ENCODE measurements around the gene OTOP1. TPM values are rescaled to one million over a fixed set of nuclear protein-coding genes. Genes with fewer than 3 reads are reported as not detected.
"Not testable (repeated sequence)": the region's sequence is repeated elsewhere in the genome, so short reads cannot be mapped to it uniquely, and the experiment has no call there.

Gene OTOP1
- total RNA-seq, 1 experiment from 2014 or later, result not detected

DNA sequence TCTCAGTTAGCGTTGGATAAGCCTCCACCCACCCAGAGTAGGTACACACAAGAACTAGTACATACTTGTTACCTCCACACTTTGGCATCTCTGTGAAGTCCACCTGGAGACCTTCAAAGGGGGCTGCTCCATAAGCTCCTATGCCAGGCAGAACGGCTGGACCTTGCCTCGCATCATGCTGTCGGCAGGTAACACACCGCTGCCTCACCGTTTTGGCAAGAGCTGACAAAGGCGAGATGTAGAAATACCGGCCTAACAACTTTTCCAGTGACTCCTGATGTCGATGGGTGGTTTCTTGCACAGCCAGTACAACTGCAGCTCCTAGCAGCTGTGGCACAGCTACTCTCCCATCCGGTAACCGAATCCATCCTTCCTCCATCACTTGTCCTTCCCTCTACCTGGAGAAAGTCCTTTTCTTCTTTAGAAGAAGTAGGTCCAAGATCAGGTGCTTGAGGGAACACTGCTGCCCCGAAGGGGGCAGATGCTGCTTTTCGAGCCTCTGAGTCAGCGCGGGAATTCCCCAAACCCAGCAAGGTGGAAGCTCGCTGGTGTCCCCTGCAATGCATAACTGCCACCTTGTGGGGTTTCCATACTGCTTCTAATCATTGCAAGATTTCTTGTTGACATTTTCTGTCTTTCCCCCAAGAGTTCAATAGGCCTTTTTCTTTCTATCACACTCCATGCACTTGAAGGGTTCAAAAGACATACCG lies 65.6 kb downstream of the OTOP1 start:
- peaks cover 11% of the 10 kb centered on the region for H3K27me3 Mint-ChIP-seq (ENCODE audit: insufficient read depth, unreplicated experiment)
- H3K27ac Mint-ChIP-seq (ENCODE audit: low read depth, unreplicated experiment); H3K4me3 Mint-ChIP-seq (ENCODE audit: unreplicated experiment); CTCF ChIA-PET; H3K9me3 Mint-ChIP-seq (ENCODE audit: unreplicated experiment); BruUV-seq (replicated peaks); intact Hi-C loops (cut with micrococcal nuclease); H3K36me3 Mint-ChIP-seq (ENCODE audit: insufficient read depth, unreplicated experiment); DNase-seq (ENCODE audit: unreplicated experiment); POLR2A ChIA-PET; H3K4me1 Mint-ChIP-seq (ENCODE audit: insufficient read depth, unreplicated experiment): not testable (repeated sequence)

DNA sequence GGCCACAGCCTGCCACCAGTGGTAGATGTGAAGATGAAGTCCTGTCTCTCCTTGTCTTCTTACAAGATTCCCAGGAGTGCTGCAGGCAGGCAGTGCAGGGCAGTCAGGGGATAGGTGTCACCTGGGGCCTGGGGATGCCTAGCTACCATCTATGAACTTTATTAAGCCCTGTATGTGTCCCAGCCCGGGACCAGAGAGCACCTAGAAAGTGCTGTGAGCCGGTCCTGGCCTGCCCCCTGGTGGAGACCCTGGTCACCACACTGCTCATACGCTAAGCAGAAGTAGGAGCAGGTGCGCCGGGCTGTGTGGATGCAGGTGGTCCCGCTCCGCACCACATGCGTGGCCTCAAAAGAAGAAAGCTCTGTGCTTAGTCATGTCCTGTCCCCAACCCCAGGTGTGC lies 81.1 kb downstream of the OTOP1 start:
- H3K4me1 Mint-ChIP-seq (ENCODE audit: insufficient read depth, unreplicated experiment); intact Hi-C loops (cut with micrococcal nuclease); POLR2A ChIA-PET; CTCF ChIA-PET; BruUV-seq (replicated peaks); H3K27ac Mint-ChIP-seq (ENCODE audit: low read depth, unreplicated experiment); H3K27me3 Mint-ChIP-seq (ENCODE audit: insufficient read depth, unreplicated experiment); H3K36me3 Mint-ChIP-seq (ENCODE audit: insufficient read depth, unreplicated experiment); H3K9me3 Mint-ChIP-seq (ENCODE audit: unreplicated experiment); H3K4me3 Mint-ChIP-seq (ENCODE audit: unreplicated experiment): not testable (repeated sequence)
- DNase-seq (ENCODE audit: unreplicated experiment), result peak; percentile 34
- TF ChIP-seq, protein P1, sequence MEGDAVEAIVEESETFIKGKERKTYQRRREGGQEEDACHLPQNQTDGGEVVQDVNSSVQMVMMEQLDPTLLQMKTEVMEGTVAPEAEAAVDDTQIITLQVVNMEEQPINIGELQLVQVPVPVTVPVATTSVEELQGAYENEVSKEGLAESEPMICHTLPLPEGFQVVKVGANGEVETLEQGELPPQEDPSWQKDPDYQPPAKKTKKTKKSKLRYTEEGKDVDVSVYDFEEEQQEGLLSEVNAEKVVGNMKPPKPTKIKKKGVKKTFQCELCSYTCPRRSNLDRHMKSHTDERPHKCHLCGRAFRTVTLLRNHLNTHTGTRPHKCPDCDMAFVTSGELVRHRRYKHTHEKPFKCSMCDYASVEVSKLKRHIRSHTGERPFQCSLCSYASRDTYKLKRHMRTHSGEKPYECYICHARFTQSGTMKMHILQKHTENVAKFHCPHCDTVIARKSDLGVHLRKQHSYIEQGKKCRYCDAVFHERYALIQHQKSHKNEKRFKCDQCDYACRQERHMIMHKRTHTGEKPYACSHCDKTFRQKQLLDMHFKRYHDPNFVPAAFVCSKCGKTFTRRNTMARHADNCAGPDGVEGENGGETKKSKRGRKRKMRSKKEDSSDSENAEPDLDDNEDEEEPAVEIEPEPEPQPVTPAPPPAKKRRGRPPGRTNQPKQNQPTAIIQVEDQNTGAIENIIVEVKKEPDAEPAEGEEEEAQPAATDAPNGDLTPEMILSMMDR (IDR thresholded peaks at IDR 0.05; ENCODE audit: unreplicated experiment), result peak; percentile 56

DNA sequence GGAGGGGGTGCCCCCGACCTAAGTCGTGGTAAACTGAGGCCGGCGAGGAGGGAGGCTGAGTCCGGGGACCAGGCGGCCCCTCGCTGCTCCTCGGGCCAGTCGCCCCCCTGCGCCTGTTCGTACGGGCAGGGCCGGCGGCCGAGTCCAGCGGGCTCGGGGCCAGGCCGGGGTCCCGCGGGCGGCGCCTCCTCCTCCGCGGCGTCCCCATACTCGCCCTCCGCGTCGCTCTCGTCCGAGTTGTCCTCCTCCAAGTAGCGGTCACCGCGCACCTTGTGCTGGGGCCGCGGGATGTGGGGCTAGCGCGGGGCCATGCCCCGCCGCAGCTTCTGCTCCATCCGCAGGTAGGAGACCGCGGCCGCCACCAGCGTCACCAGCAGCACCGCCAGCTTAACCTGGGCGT lies 83.4 kb downstream of the OTOP1 start:
- H3K36me3 Mint-ChIP-seq (ENCODE audit: insufficient read depth, unreplicated experiment); H3K9me3 Mint-ChIP-seq (ENCODE audit: unreplicated experiment); BruUV-seq (replicated peaks); DNase-seq (ENCODE audit: unreplicated experiment); CTCF ChIA-PET; POLR2A ChIA-PET; H3K27ac Mint-ChIP-seq (ENCODE audit: low read depth, unreplicated experiment); H3K4me1 Mint-ChIP-seq (ENCODE audit: insufficient read depth, unreplicated experiment); H3K27me3 Mint-ChIP-seq (ENCODE audit: insufficient read depth, unreplicated experiment); intact Hi-C loops (cut with micrococcal nuclease); H3K4me3 Mint-ChIP-seq (ENCODE audit: unreplicated experiment): not testable (repeated sequence)

DNA sequence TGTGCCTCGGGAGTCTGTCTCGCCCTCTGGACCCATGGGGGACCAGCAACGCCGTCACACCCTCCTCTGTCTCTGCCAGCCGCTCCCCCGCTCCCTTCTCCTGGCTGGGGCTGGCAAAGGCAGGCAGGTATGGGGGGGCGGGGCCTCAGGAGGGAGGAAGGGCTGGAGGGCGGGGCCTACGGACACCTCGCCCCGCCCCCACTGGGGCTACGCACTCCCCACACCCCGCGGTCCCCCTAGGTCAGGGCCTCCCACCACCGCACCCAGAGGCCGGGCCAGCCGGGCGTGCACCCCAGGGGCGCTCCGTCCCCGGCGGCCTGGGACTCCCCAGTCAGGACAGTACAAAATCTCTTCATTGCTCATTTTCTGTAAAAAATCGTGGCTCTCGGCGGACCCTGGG lies 84.0 kb downstream of the OTOP1 start:
- POLR2A ChIA-PET; intact Hi-C loops (cut with micrococcal nuclease); H3K27ac Mint-ChIP-seq (ENCODE audit: low read depth, unreplicated experiment); BruUV-seq (replicated peaks); H3K9me3 Mint-ChIP-seq (ENCODE audit: unreplicated experiment); H3K4me1 Mint-ChIP-seq (ENCODE audit: insufficient read depth, unreplicated experiment); DNase-seq (ENCODE audit: unreplicated experiment); CTCF ChIA-PET; H3K36me3 Mint-ChIP-seq (ENCODE audit: insufficient read depth, unreplicated experiment); H3K27me3 Mint-ChIP-seq (ENCODE audit: insufficient read depth, unreplicated experiment); H3K4me3 Mint-ChIP-seq (ENCODE audit: unreplicated experiment): not testable (repeated sequence)

DNA sequence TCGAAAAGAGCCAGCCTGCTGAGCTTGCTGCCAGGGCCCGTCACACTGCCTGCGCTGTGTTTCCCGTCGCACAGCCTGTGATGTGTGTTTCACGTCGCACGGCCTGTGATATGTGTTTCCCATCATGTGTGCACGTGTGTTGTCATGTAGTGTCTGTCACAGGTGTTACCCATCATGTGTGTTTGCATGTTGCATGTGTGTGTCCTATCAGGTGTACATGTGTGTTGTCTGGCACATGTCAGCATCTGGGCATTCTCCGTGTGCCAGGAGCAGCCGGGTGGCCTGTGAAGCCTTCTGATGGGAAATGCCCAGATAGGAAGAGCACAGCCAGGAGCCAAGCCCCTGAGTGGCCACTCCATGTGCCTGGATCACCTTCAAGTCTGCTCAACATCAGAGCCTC lies 85.5 kb downstream of the OTOP1 start:
- H3K4me1 Mint-ChIP-seq (ENCODE audit: insufficient read depth, unreplicated experiment); H3K27ac Mint-ChIP-seq (ENCODE audit: low read depth, unreplicated experiment); H3K4me3 Mint-ChIP-seq (ENCODE audit: unreplicated experiment); H3K9me3 Mint-ChIP-seq (ENCODE audit: unreplicated experiment); H3K27me3 Mint-ChIP-seq (ENCODE audit: insufficient read depth, unreplicated experiment); CTCF ChIA-PET; intact Hi-C loops (cut with micrococcal nuclease); H3K36me3 Mint-ChIP-seq (ENCODE audit: insufficient read depth, unreplicated experiment); DNase-seq (ENCODE audit: unreplicated experiment); BruUV-seq (replicated peaks); POLR2A ChIA-PET: not testable (repeated sequence)

Other genes with a start within 250 kb of the OTOP1 start
- 26.8 and 31.5 TPM in 2 replicates for gene TMEM128, start 21.3 kb upstream of the OTOP1 start, total RNA-seq (2022)
- 66.7 and 79.6 TPM in 2 replicates for gene LYAR, start 63.2 kb upstream of the OTOP1 start, total RNA-seq (2022)
- 5.9 and 7.6 TPM in 2 replicates for gene ZBTB49, start 63.3 kb upstream of the OTOP1 start, total RNA-seq (2022)
- 6.7 and 8.6 TPM in 2 replicates for gene NSG1, start 160.2 kb upstream of the OTOP1 start, total RNA-seq (2022)